ENCODE data around the gene DNAJC15. TPM values are rescaled to one million over a fixed set of nuclear protein-coding genes. Genes with fewer than 3 reads are reported as not detected.

DNAJC15 gene
- total RNA-seq, 1 donor from 2014 or later, result 21.6 TPM

DNA sequence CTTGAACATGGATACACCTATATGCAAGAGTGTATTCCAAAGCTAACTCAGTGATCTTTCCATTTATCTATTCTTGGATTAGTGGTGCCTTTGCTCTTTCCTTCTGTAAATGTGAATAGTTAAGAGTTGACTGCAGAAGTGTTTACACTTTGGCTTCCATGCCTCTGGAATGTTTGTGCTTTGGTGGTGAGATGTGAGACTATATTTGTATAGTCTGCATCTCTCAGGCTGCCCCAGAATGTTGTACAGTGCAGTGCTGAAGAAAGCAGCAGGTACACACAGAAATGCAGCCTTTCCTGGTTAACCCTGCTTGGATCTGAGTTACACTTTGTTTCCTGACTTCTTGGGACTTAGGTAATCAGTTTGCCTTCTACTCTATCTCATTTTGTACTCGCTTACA lies 90.2 kb downstream of the DNAJC15 start:
- no peak overlapping the region for H3K27ac Mint-ChIP-seq (ENCODE audit: unreplicated experiment)
- TF ChIP-seq, protein P1, sequence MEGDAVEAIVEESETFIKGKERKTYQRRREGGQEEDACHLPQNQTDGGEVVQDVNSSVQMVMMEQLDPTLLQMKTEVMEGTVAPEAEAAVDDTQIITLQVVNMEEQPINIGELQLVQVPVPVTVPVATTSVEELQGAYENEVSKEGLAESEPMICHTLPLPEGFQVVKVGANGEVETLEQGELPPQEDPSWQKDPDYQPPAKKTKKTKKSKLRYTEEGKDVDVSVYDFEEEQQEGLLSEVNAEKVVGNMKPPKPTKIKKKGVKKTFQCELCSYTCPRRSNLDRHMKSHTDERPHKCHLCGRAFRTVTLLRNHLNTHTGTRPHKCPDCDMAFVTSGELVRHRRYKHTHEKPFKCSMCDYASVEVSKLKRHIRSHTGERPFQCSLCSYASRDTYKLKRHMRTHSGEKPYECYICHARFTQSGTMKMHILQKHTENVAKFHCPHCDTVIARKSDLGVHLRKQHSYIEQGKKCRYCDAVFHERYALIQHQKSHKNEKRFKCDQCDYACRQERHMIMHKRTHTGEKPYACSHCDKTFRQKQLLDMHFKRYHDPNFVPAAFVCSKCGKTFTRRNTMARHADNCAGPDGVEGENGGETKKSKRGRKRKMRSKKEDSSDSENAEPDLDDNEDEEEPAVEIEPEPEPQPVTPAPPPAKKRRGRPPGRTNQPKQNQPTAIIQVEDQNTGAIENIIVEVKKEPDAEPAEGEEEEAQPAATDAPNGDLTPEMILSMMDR (IDR thresholded peaks at IDR 0.05), result no peak
- H3K36me3 Mint-ChIP-seq (ENCODE audit: low read depth), result peaks cover 3% of the 10 kb centered on the region
- no peak for DNase-seq (ENCODE audit: low spot score)
- no peak overlapping the region for H3K4me3 Mint-ChIP-seq (ENCODE audit: unreplicated experiment)
- H3K9me3 Mint-ChIP-seq (ENCODE audit: low read depth), result no peaks in the 10 kb centered on the region
- H3K4me1 Mint-ChIP-seq (ENCODE audit: low read depth), result peaks cover 14% of the 10 kb centered on the region
- no peaks in the 10 kb centered on the region for H3K27me3 Mint-ChIP-seq (ENCODE audit: low read depth)

DNA sequence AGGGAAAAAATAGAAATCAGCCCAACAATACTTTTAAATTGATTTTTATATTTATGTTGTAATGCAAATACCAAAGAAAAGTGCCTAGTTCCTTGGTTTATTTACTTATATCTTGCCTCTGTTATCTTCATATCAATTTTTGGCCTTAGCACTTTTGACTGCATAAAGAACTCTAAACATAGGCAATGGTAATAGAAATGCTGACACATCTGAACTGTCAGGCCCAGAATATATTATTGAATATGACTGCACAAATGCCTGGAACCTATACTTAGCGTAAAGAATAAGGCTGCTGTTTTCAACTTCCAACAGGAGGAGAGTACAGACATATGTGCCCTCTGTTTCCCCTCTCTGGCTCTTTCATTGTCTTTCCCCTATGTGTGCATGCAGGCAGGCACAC lies 91.1 kb downstream of the DNAJC15 start:
- no peaks in the 10 kb centered on the region for H3K27me3 Mint-ChIP-seq (ENCODE audit: low read depth)
- H3K36me3 Mint-ChIP-seq (ENCODE audit: low read depth), result no peaks in the 10 kb centered on the region
- no peak overlapping the region for H3K27ac Mint-ChIP-seq (ENCODE audit: unreplicated experiment)
- H3K9me3 Mint-ChIP-seq (ENCODE audit: low read depth), result no peaks in the 10 kb centered on the region
- peaks cover 14% of the 10 kb centered on the region for H3K4me1 Mint-ChIP-seq (ENCODE audit: low read depth)
- TF ChIP-seq, protein P1 (IDR thresholded peaks at IDR 0.05), result no peak
- H3K4me3 Mint-ChIP-seq (ENCODE audit: unreplicated experiment), result no peak overlapping the region
- no peak for DNase-seq (ENCODE audit: low spot score)

DNA sequence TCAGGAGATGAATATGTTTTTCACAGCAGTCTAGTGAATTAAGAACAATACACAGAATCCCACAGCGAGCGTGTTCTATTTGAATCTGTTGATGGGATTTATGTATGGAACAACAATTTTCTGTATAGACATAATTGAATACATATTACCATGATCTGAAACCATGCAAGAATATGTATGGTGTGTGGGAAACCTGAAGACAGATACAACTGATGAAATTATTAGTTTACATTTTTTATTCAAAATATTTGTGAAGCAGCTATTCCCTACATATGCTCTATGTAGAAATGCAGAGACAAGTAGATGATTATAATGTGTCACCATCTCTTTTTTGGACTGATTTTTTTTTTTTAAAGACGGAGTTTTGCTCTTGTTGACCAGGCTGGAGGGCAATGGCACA lies 91.8 kb downstream of the DNAJC15 start:
- no peaks in the 10 kb centered on the region for H3K27me3 Mint-ChIP-seq (ENCODE audit: low read depth)
- peaks cover 14% of the 10 kb centered on the region for H3K4me1 Mint-ChIP-seq (ENCODE audit: low read depth)
- no peak overlapping the region for H3K27ac Mint-ChIP-seq (ENCODE audit: unreplicated experiment)
- no peaks in the 10 kb centered on the region for H3K36me3 Mint-ChIP-seq (ENCODE audit: low read depth)
- no peak for DNase-seq (ENCODE audit: low spot score)
- no peak overlapping the region for H3K4me3 Mint-ChIP-seq (ENCODE audit: unreplicated experiment)
- TF ChIP-seq, protein P1 (IDR thresholded peaks at IDR 0.05), result no peak
- H3K9me3 Mint-ChIP-seq (ENCODE audit: low read depth), result no peaks in the 10 kb centered on the region

DNA sequence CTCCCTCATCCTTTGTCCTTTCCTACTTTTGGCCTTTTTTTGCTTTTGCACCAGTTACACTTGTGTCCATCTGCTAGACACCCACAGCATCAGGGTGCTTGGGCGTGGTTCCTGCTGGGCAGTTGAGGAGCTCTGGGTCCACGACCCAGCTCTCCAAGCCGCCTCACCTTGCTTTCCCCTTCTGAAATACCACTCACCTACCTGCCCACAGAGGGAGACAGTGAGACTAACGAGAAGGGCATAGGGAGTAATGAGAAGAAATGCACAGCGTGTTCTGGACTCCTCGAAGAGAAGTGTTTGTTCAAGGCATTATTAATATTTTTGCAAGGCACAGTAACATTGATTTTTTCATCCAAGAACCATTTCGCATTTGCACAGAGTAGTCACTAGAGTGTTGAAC lies 92.9 kb downstream of the DNAJC15 start:
- Mint-ChIP-seq H3K36me3 (ENCODE audit: low read depth) (no peaks in the 10 kb centered on the region), H3K4me3 (ENCODE audit: unreplicated experiment) (no peak overlapping the region), H3K9me3 (ENCODE audit: low read depth) (no peaks in the 10 kb centered on the region), H3K4me1 (ENCODE audit: low read depth) (peaks cover 14% of the 10 kb centered on the region), H3K27ac (ENCODE audit: unreplicated experiment) (no peak overlapping the region), H3K27me3 (ENCODE audit: low read depth) (no peaks in the 10 kb centered on the region)
- TF ChIP-seq, protein P1 (IDR thresholded peaks at IDR 0.05), result peak; percentile 25
- no peak for DNase-seq (ENCODE audit: low spot score)

DNA sequence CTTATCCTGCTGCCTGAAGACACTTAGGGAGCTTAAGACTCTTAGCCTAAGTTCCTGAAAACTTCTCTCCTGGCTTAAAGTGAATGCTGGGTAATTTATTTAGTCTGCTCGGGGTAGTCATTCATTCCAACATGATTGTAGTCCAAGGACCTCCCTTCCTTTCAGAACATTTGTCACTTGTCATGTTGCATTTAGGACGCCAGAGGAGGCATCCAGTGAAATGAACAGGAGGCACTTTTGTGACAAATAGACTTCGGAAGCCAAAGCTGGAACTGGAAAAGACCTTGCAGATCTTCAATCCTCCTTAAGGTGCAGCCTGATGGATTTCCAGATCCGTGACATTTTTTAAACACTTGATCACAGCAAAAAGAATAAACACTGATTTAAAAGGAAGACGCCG lies 95.1 kb downstream of the DNAJC15 start:
- TF ChIP-seq, protein P1 (IDR thresholded peaks at IDR 0.05), result no peak
- no peaks in the 10 kb centered on the region for H3K27me3 Mint-ChIP-seq (ENCODE audit: low read depth)
- H3K9me3 Mint-ChIP-seq (ENCODE audit: low read depth), result no peaks in the 10 kb centered on the region
- H3K4me3 Mint-ChIP-seq (ENCODE audit: unreplicated experiment), result no peak overlapping the region
- H3K36me3 Mint-ChIP-seq (ENCODE audit: low read depth), result no peaks in the 10 kb centered on the region
- H3K4me1 Mint-ChIP-seq (ENCODE audit: low read depth), result peaks cover 5% of the 10 kb centered on the region
- no peak for DNase-seq (ENCODE audit: low spot score)
- no peak overlapping the region for H3K27ac Mint-ChIP-seq (ENCODE audit: unreplicated experiment)

Measured in chondrocyte (in vitro differentiated cells).